HepG2 (cell line): ENCODE measurements around the gene GPATCH3. TPM values are rescaled to one million over a fixed set of nuclear protein-coding genes. Genes with fewer than 3 reads are reported as not detected.

Experiments
- AGO1 ChIP-seq: fragments of 200-400 bp; formaldehyde crosslinking; IDR thresholded peaks from 2 replicates; pipeline ENCODE4 v1.6.1; 2017; ENCODE audit warnings: mild to moderate bottlenecking, low read depth, low read length, moderate library complexity; ENCODE audit not compliant: poor library complexity, severe bottlenecking
- DR1 ChIP-seq: sonication (generic); formaldehyde crosslinking; IDR thresholded peaks from 2 replicates; pipeline ENCODE4 v1.8.0; 2021; ENCODE audit warnings: mild to moderate bottlenecking, missing genetic modification reagents, inconsistent platforms
- ELF1 ChIP-seq: sonication (generic); formaldehyde crosslinking; IDR thresholded peaks from 2 replicates; pipeline ENCODE4 v1.4.0; 2020; ENCODE audit warnings: missing genetic modification reagents
- FOXK1 ChIP-seq: sonication (generic); formaldehyde crosslinking; IDR thresholded peaks from 2 replicates; pipeline ENCODE4 v1.4.0; 2020; ENCODE audit warnings: low read depth, missing genetic modification reagents, borderline replicate concordance
- GPN1 ChIP-seq: sonication (generic); formaldehyde crosslinking; IDR thresholded peaks from 2 replicates; pipeline ENCODE4 v1.5.1; 2020; ENCODE audit warnings: missing genetic modification reagents, borderline replicate concordance
- MXI1 ChIP-seq: IDR thresholded peaks from 3 replicates; pipeline ENCODE4 v1.6.1; 2012; ENCODE audit warnings: low read depth, low read length, inconsistent platforms, borderline replicate concordance
- PCBP2 ChIP-seq: fragments of 200-400 bp; formaldehyde crosslinking; optimal IDR thresholded peaks from 2 replicates; pipeline ENCODE3; 2018; ENCODE audit warnings: low read length, low read depth; ENCODE audit not compliant: poor library complexity, severe bottlenecking
- SCMH1 ChIP-seq: sonication (generic); formaldehyde crosslinking; IDR thresholded peaks from 2 replicates; pipeline ENCODE4 v1.9.0; 2021; ENCODE audit warnings: missing genetic modification reagents, mild to moderate bottlenecking, borderline replicate concordance
- ZNF775 ChIP-seq: sonication (generic); formaldehyde crosslinking; IDR thresholded peaks from 2 replicates; pipeline ENCODE4 v1.4.0; 2020; ENCODE audit warnings: missing genetic modification reagents, mild to moderate bottlenecking, moderate library complexity, borderline replicate concordance
- polyA plus RNA-seq, 8 experiments: library from polyadenylated mRNA; depleted of rRNA in 3 of 8; stranded (reverse) in 7 of 8; unstranded in 1 of 8; fragments of >200 nt; fragmentation: Illumina TruSeq in 4 of 8; extraction: Trizol in 4 of 8; gene quantifications; 2 replicates each; pipeline versions ENCODE4 v1.2.1 to v1.2.3, GENCODE V29; 2011 to 2016; ENCODE audit warnings: low read depth in 4 of 8, missing spikeins in 1 of 8, mixed read lengths in 1 of 8; ENCODE audit not compliant: insufficient read depth in 1 of 8
- total RNA-seq, 5 experiments: library from RNA; depleted of rRNA; stranded (reverse); fragments of >200 nt; fragmentation: Illumina TruSeq; extraction: Trizol; gene quantifications; 2 replicates each; pipeline ENCODE4 v1.2.3, GENCODE V29; 2016; ENCODE audit warnings: low read depth in 1 of 5
- TF ChIP-seq, protein P1 (sequence below): sonication (generic); formaldehyde crosslinking; conservative IDR thresholded peaks from 2 replicates; pipeline ENCODE4 v1.4.0; 2020; ENCODE audit warnings: mild to moderate bottlenecking, missing genetic modification reagents, moderate library complexity
- TF ChIP-seq, protein P2 (sequence below): sonication (generic); formaldehyde crosslinking; IDR thresholded peaks from 2 replicates; pipeline ENCODE4 v1.4.0; 2020; ENCODE audit warnings: mild to moderate bottlenecking, missing genetic modification reagents
- TF ChIP-seq, protein P3 (sequence below): sonication (generic); formaldehyde crosslinking; IDR thresholded peaks from 2 replicates; pipeline ENCODE4 v1.9.0; 2022; ENCODE audit warnings: missing genetic modification reagents, mild to moderate bottlenecking, borderline replicate concordance
- TF ChIP-seq, protein P4 (sequence below): sonication (generic); formaldehyde crosslinking; IDR thresholded peaks from 2 replicates; pipeline ENCODE4 v1.4.0; 2020; ENCODE audit warnings: mild to moderate bottlenecking, missing genetic modification reagents, borderline replicate concordance

The GPATCH3 gene
- total and polyA plus RNA-seq, 2 of the 13 experiments (the other 11 are each of a cell fraction or from before 2014, with no cell fraction given), result 8.3 to 11.0 TPM

DNA sequence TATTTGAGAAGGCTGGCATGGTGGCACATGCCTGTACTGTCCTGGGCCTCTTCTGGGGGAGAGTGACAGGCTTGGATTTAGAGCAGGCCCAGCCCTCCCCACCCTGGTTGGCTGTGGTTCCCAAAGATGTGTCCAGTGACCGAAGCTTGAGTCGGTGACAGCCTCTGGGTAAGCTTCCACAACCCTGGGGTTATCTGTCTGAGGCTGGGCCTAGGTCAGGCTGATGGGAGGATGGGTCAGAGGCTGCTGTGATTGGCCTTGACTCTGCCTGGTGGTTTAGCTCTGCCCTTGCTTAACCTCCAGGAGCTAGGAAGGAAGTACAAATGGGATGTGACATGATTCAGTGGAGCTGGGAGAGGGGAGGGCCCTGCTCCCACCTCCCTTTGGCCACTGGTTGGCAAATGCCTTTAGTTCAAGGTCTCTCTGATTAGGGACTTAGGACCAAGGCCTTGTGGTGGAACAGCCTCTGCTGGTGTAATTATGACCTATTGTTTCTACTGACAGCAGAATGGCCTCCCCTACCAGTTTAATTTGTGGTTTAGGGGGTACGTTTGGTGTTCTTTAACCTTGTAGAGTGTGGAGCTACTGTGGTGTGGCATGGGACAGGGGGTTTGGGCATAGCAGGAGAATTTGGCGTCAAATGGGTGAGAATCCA lies 37.9 kb upstream of the GPATCH3 start (continued):
- TF ChIP-seq, protein P1, sequence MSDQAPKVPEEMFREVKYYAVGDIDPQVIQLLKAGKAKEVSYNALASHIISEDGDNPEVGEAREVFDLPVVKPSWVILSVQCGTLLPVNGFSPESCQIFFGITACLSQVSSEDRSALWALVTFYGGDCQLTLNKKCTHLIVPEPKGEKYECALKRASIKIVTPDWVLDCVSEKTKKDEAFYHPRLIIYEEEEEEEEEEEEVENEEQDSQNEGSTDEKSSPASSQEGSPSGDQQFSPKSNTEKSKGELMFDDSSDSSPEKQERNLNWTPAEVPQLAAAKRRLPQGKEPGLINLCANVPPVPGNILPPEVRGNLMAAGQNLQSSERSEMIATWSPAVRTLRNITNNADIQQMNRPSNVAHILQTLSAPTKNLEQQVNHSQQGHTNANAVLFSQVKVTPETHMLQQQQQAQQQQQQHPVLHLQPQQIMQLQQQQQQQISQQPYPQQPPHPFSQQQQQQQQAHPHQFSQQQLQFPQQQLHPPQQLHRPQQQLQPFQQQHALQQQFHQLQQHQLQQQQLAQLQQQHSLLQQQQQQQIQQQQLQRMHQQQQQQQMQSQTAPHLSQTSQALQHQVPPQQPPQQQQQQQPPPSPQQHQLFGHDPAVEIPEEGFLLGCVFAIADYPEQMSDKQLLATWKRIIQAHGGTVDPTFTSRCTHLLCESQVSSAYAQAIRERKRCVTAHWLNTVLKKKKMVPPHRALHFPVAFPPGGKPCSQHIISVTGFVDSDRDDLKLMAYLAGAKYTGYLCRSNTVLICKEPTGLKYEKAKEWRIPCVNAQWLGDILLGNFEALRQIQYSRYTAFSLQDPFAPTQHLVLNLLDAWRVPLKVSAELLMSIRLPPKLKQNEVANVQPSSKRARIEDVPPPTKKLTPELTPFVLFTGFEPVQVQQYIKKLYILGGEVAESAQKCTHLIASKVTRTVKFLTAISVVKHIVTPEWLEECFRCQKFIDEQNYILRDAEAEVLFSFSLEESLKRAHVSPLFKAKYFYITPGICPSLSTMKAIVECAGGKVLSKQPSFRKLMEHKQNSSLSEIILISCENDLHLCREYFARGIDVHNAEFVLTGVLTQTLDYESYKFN (CRISPR knock-in tag), result peak; percentile 96
- 0 out of 2 replicates have a peak, but pooled peaks have one; percentile 39 for TF ChIP-seq DR1 (CRISPR knock-in tag)
- peak; percentile 63 for TF ChIP-seq ELF1 (CRISPR knock-in tag)
- no peak for TF ChIP-seq PCBP2
- TF ChIP-seq AGO1, result no peak
- TF ChIP-seq MXI1, result peak; percentile 60; the same call in 1 of the 3 replicates
- no peak for TF ChIP-seq SCMH1 (CRISPR knock-in tag)
- TF ChIP-seq, protein P2, sequence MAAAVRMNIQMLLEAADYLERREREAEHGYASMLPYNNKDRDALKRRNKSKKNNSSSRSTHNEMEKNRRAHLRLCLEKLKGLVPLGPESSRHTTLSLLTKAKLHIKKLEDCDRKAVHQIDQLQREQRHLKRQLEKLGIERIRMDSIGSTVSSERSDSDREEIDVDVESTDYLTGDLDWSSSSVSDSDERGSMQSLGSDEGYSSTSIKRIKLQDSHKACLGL (CRISPR knock-in tag), result no peak
- TF ChIP-seq ZNF775 (CRISPR knock-in tag), result no peak
- TF ChIP-seq FOXK1 (CRISPR knock-in tag), result peak; percentile 70; the same call in 1 of the 2 replicates
- TF ChIP-seq GPN1 (CRISPR knock-in tag), result no peak
- TF ChIP-seq, protein P3, sequence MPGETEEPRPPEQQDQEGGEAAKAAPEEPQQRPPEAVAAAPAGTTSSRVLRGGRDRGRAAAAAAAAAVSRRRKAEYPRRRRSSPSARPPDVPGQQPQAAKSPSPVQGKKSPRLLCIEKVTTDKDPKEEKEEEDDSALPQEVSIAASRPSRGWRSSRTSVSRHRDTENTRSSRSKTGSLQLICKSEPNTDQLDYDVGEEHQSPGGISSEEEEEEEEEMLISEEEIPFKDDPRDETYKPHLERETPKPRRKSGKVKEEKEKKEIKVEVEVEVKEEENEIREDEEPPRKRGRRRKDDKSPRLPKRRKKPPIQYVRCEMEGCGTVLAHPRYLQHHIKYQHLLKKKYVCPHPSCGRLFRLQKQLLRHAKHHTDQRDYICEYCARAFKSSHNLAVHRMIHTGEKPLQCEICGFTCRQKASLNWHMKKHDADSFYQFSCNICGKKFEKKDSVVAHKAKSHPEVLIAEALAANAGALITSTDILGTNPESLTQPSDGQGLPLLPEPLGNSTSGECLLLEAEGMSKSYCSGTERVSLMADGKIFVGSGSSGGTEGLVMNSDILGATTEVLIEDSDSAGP, result peak; percentile 69
- TF ChIP-seq, protein P4, sequence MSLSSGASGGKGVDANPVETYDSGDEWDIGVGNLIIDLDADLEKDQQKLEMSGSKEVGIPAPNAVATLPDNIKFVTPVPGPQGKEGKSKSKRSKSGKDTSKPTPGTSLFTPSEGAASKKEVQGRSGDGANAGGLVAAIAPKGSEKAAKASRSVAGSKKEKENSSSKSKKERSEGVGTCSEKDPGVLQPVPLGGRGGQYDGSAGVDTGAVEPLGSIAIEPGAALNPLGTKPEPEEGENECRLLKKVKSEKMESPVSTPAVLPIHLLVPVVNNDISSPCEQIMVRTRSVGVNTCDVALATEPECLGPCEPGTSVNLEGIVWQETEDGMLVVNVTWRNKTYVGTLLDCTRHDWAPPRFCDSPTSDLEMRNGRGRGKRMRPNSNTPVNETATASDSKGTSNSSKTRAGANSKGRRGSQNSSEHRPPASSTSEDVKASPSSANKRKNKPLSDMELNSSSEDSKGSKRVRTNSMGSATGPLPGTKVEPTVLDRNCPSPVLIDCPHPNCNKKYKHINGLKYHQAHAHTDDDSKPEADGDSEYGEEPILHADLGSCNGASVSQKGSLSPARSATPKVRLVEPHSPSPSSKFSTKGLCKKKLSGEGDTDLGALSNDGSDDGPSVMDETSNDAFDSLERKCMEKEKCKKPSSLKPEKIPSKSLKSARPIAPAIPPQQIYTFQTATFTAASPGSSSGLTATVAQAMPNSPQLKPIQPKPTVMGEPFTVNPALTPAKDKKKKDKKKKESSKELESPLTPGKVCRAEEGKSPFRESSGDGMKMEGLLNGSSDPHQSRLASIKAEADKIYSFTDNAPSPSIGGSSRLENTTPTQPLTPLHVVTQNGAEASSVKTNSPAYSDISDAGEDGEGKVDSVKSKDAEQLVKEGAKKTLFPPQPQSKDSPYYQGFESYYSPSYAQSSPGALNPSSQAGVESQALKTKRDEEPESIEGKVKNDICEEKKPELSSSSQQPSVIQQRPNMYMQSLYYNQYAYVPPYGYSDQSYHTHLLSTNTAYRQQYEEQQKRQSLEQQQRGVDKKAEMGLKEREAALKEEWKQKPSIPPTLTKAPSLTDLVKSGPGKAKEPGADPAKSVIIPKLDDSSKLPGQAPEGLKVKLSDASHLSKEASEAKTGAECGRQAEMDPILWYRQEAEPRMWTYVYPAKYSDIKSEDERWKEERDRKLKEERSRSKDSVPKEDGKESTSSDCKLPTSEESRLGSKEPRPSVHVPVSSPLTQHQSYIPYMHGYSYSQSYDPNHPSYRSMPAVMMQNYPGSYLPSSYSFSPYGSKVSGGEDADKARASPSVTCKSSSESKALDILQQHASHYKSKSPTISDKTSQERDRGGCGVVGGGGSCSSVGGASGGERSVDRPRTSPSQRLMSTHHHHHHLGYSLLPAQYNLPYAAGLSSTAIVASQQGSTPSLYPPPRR (CRISPR knock-in tag), result peak; percentile 94
